Measurements from ENCODE around the gene ATE1.

GRCh38 chr10:121715076-121715475, 212.8 kb downstream of the ATE1 start:
- TF ChIP-seq CTCF (IDR thresholded peaks at IDR 0.05) (no peak), POLR2AphosphoS5 (IDR thresholded peaks at IDR 0.05) (no peak), POLR2A (IDR thresholded peaks at IDR 0.05) (no peak)

Measured in stomach (tissue), 4 donors.